Subcutaneous adipose tissue (tissue), 4 donors: ENCODE results near the gene LOXL3. TPM values are rescaled to one million over a fixed set of nuclear protein-coding genes. Genes with fewer than 3 reads are reported as not detected.

Source experiments
- CTCF ChIP-seq: fragments of 450-650 bp; IDR thresholded peaks from one replicate; pipeline ENCODE4 v1.5.1; 2016; ENCODE audit warnings: low read depth, mild to moderate bottlenecking, control low read depth, antibody characterized with exemption, moderate library complexity
- total RNA-seq, 4 donors: library from RNA; depleted of rRNA; stranded (reverse); fragments of >200 nt; gene quantifications; one replicate each; pipeline ENCODE4 v1.1.0, GENCODE V29; 2016

The LOXL3 gene
- total RNA-seq, 4 donors from 2014 or later, result 5.2 to 22.4 (median 9.2) TPM

GRCh38 chr2:74588664-74589063 is 34.9 kb upstream of the LOXL3 start:
- no peak for TF ChIP-seq CTCF

DNA sequence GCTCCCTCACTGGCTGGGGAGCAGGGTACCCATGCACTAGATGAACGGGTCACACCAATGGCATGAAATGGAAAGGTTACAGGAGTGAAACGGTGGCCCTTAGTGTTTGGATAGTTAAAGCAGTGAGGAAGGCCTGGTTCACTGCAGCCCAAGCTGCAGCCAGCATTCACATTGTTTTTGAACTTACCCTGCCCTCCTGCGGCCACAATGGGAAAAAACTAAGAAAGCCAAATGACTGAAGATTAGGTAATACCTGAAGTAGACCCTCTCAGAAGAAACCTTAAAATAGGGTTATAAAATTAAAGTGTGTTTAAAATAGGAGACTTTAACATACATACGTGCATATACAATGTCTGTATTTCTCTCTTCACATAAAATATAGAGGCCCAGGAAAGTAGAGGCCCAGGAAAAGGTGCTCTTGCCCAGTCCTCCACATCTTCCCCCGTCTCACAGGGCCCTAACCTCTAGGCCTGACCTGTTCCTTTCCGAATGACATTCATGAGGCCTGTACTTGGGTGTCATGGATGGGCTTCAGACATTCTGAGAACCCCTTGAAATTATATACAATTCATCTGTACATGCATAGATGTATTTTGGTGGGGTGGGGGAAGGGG is 34.0 kb upstream of the LOXL3 start:
- TF ChIP-seq CTCF, result no peak

GRCh38 chr2:74585406-74586185 is 31.9 kb upstream of the LOXL3 start:
- TF ChIP-seq CTCF, result no peak

DNA sequence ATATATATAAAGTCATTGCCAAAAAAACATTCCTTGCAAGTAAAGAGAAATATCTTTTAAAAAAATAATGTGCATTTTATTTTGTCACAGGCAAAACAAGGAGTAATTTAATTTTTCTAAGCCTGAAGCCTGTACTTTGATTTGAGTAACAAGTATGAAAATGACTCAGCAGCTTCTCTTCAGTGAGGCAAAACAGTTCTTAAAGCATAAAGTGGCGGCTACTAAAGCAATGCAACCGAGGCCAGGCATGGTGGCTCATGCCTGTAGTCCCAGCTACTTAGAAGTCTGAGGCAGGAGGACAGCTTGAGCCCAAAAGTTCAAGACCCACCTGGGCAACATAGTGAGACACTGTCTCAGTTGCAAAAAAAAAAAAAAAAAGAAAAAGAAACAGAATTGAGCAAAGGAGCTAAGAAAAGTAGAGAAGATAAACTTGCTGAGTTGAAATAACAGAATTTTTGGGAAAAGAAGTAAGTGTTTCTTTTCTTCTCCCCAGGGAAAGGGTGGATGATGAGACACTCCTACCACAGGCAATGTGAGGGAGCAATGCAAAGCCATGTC is 30.4 kb upstream of the LOXL3 start:
- no peak for TF ChIP-seq CTCF

- no peak for TF ChIP-seq CTCF
These were observed 29.8 kb upstream of the LOXL3 start for GRCh38 chr2:74583504-74583903.

GRCh38 chr2:74582184-74582583 is 28.4 kb upstream of the LOXL3 start:
- no peak for TF ChIP-seq CTCF

- TF ChIP-seq CTCF, result no peak
These were observed 27.7 kb upstream of the LOXL3 start for GRCh38 chr2:74581463-74581862.
